Measurements from ENCODE around the gene ATXN7L1. TPM values are rescaled to one million over a fixed set of nuclear protein-coding genes. Genes with fewer than 3 reads are reported as not detected.

The ATXN7L1 gene
- total and polyA plus RNA-seq, 2 of the 13 experiments (the other 11 are each of a cell fraction or from before 2014, with no cell fraction given) = 4.1 to 7.8 TPM

- no peak for DNase-seq (ENCODE audit: low spot score)
- in situ Hi-C loops (cut with HindIII; ENCODE audit: extremely low pct_ligation_motif_present, low pct_unique_long_range_greater_than_20kb) = no loop called here
- intact Hi-C loops (cut with micrococcal nuclease; ENCODE audit: unreplicated experiment) = no loop called here
- Histone ChIP-seq H3K4me3 (replicated peaks in 1 of 3; ENCODE audit: insufficient read depth in 1 of 3, low read depth in 2 of 3, low read length in 3 of 3) (no peak overlapping the region), H3K9ac (ENCODE audit: insufficient read depth, low read depth, low read length) (no peak overlapping the region), H3K79me2 (ENCODE audit: insufficient read depth, low read length) (no peaks in the 10 kb centered on the region), H2AFZ (ENCODE audit: low read length) (no peak overlapping the region), H3K36me3 (replicated peaks in 1 of 2; ENCODE audit: control insufficient read depth in 1 of 2, insufficient read depth in 2 of 2, low read length in 2 of 2) (peaks cover 0 to 5% of the 10 kb centered on the region in 2 experiments; a peak in 1 of 5 replicates), H3K4me2 (ENCODE audit: low read depth, low read length) (no peak overlapping the region), H3K27me3 (ENCODE audit: control insufficient read depth in 1 of 2, insufficient read depth in 2 of 2, low read length in 2 of 2) (no peaks in the 10 kb centered on the region), H3K4me1 (ENCODE audit: insufficient read depth, low read length) (no peaks in the 10 kb centered on the region), H3K9me3 (ENCODE audit: low read length) (no peaks in the 10 kb centered on the region), H3K27ac (ENCODE audit: extremely low read length, insufficient read depth, low read length) (no peak overlapping the region), H4K20me1 (ENCODE audit: insufficient read depth, low read length) (no peaks in the 10 kb centered on the region)
- TF ChIP-seq HDAC1 (CRISPR knock-in tag; IDR thresholded peaks at IDR 0.05) (no peak), RBM22 (optimal IDR thresholded peaks at IDR 0.05; ENCODE audit: low read length) (no peak)
- ChIA-PET CTCF (ENCODE audit: low intra/inter-chr PET ratio, low total read pairs) (no interaction called here), POLR2A (no interaction called here)
- 98% methylated on average over 14 of the region's 15 CpGs for WGBS (ENCODE audit: low lambda C conversion rate)
- FAIRE-seq = no peak
- ATAC-seq = no peak
- no TSS peak for BruUV-seq (replicated peaks)
These were observed 254.2 kb downstream of the ATXN7L1 start for GRCh38 chr7:105622106-105622731.

GRCh38 chr7:105621617-105622016 is 254.8 kb downstream of the ATXN7L1 start:
- no peak for ATAC-seq
- POLR2A ChIA-PET = no interaction called here

More at GRCh38 chr7:105621617-105622016, 254.8 kb downstream of the ATXN7L1 start:
- CTCF ChIA-PET (ENCODE audit: low intra/inter-chr PET ratio, low total read pairs) = no interaction called here
- H3K4me2 ChIP-seq (ENCODE audit: low read depth, low read length) = no peak overlapping the region
- in situ Hi-C loops (cut with HindIII; ENCODE audit: extremely low pct_ligation_motif_present, low pct_unique_long_range_greater_than_20kb) = no loop called here
- H2AFZ ChIP-seq (ENCODE audit: low read length) = no peak overlapping the region
- no peaks in the 10 kb centered on the region for H3K27me3 ChIP-seq (ENCODE audit: control insufficient read depth in 1 of 2, insufficient read depth in 2 of 2, low read length in 2 of 2)
- no peaks in the 10 kb centered on the region for H3K4me1 ChIP-seq (ENCODE audit: insufficient read depth, low read length)
- intact Hi-C loops (cut with micrococcal nuclease; ENCODE audit: unreplicated experiment) = no loop called here
- no peak overlapping the region for H3K4me3 ChIP-seq (replicated peaks in 1 of 3; ENCODE audit: insufficient read depth in 1 of 3, low read depth in 2 of 3, low read length in 3 of 3)
- TF ChIP-seq MLLT10 (CRISPR knock-in tag; IDR thresholded peaks at IDR 0.05) = no peak
- TF ChIP-seq ZNF749 (CRISPR knock-in tag; IDR thresholded peaks at IDR 0.05; ENCODE audit: borderline replicate concordance) = no peak
- no peak overlapping the region for H3K27ac ChIP-seq (ENCODE audit: extremely low read length, insufficient read depth, low read length)
- BruUV-seq (replicated peaks) = no TSS peak
- H4K20me1 ChIP-seq (ENCODE audit: insufficient read depth, low read length) = no peaks in the 10 kb centered on the region
- FAIRE-seq (no peak), DNase-seq (ENCODE audit: low spot score) (no peak)
- peaks cover 0 to 5% of the 10 kb centered on the region in 2 experiments; a peak in 1 of 5 replicates for H3K36me3 ChIP-seq (replicated peaks in 1 of 2; ENCODE audit: control insufficient read depth in 1 of 2, insufficient read depth in 2 of 2, low read length in 2 of 2)
- H3K9ac ChIP-seq (ENCODE audit: insufficient read depth, low read depth, low read length) = no peak overlapping the region
- 92% methylated on average over 3 of the region's 3 CpGs for WGBS (ENCODE audit: low lambda C conversion rate)
- no peaks in the 10 kb centered on the region for H3K79me2 ChIP-seq (ENCODE audit: insufficient read depth, low read length)
- no peaks in the 10 kb centered on the region for H3K9me3 ChIP-seq (ENCODE audit: low read length)
